Measurements from ENCODE around the gene DUSP9. TPM values are rescaled to one million over a fixed set of nuclear protein-coding genes. Genes with fewer than 3 reads are reported as not detected.

The DUSP9 gene
- total RNA-seq, 2 donors from 2014 or later: 3.5 TPM; not detected in 1

DNA sequence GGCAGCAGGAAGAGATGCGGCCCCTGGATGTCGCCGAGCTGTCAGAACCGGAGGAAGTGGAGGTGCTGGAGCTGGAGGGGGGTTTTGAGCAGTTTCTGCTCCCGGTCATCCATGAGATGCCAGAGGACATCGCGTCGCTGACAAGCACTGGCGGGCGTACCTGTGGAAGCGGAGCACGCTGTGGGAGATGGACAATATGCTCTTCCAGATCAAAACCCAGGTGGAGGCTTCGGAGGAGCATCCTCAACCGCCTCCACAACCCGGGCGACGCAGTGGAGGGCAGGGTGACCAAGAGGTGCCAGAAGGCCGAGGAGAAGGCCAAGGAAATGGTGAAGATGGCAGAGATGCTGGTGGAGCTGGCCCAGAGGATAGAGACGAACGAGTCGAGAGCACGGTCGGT is 40.5 kb upstream of the DUSP9 start:
- intact Hi-C loops (cut with DNase I): no loop called here
- WGBS: 93% methylated on average over 23 of the region's 23 CpGs
- no peak for DNase-seq (ENCODE audit: low spot score)
- Histone ChIP-seq H3K4me3 (no peak overlapping the region), H3K9me3 (no peaks in the 10 kb centered on the region), H3K27ac (no peak overlapping the region), H3K4me1 (replicated peaks) (no peaks in the 10 kb centered on the region), H3K27me3 (replicated peaks; ENCODE audit: insufficient read depth) (no peaks in the 10 kb centered on the region), H3K36me3 (no peaks in the 10 kb centered on the region)
- TF ChIP-seq POLR2AphosphoS5 (IDR thresholded peaks at IDR 0.05): no peak
- TF ChIP-seq, protein P1, sequence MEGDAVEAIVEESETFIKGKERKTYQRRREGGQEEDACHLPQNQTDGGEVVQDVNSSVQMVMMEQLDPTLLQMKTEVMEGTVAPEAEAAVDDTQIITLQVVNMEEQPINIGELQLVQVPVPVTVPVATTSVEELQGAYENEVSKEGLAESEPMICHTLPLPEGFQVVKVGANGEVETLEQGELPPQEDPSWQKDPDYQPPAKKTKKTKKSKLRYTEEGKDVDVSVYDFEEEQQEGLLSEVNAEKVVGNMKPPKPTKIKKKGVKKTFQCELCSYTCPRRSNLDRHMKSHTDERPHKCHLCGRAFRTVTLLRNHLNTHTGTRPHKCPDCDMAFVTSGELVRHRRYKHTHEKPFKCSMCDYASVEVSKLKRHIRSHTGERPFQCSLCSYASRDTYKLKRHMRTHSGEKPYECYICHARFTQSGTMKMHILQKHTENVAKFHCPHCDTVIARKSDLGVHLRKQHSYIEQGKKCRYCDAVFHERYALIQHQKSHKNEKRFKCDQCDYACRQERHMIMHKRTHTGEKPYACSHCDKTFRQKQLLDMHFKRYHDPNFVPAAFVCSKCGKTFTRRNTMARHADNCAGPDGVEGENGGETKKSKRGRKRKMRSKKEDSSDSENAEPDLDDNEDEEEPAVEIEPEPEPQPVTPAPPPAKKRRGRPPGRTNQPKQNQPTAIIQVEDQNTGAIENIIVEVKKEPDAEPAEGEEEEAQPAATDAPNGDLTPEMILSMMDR (IDR thresholded peaks at IDR 0.05): no peak
- no peak for TF ChIP-seq POLR2A (IDR thresholded peaks at IDR 0.05)

DNA sequence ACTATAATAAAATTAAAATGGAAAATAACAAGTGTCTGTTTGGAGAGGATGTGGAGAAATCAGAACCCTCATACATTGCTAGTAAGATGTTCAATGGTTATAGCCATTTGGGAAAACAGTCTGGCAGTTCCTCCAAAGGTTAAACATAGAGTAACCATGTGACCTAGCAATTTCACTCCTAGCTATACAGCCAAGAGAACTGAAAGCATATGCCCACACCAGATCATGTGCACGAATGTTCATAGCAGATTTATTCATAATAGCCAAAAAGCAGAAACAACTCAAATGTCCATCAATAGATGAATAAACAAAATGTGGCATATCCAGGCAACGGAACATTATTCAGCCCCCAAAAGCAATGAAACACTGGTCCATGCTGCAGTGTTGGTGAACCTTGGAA is 38.6 kb upstream of the DUSP9 start:
- WGBS: 86% methylated on average over 2 of the region's 2 CpGs
- intact Hi-C loops (cut with DNase I): no loop called here
- no peak overlapping the region for H3K4me3 ChIP-seq
- no peaks in the 10 kb centered on the region for H3K9me3 ChIP-seq
- DNase-seq (ENCODE audit: low spot score): no peak
- no peaks in the 10 kb centered on the region for H3K4me1 ChIP-seq (replicated peaks)
- no peak overlapping the region for H3K27ac ChIP-seq
- TF ChIP-seq, protein P1 (IDR thresholded peaks at IDR 0.05): no peak
- TF ChIP-seq POLR2AphosphoS5 (IDR thresholded peaks at IDR 0.05): no peak
- no peaks in the 10 kb centered on the region for H3K36me3 ChIP-seq
- H3K27me3 ChIP-seq (replicated peaks; ENCODE audit: insufficient read depth): no peaks in the 10 kb centered on the region

DNA sequence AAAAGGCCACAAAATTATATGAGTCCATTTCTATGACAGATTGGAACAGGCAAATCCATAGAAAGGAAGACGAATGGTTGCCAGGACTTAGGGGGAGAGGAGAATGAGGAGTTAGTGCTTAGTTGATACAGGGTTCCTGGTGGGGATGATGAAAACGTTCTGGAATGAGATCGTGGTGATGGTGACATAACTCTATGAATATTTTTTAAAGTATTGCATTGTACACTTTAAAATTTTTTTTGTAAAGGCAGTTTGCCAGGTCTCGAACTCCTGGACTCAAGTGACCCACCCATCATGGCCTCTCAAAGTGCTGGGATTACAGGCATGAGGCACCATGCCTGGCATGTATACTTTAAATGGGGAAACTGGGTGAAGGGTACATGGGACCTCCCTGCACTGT is 38.2 kb upstream of the DUSP9 start:
- H3K27me3 ChIP-seq (replicated peaks; ENCODE audit: insufficient read depth): no peaks in the 10 kb centered on the region
- no peaks in the 10 kb centered on the region for H3K4me1 ChIP-seq (replicated peaks)
- 85% methylated on average over 4 of the region's 4 CpGs for WGBS
- H3K9me3 ChIP-seq: no peaks in the 10 kb centered on the region
- no peak overlapping the region for H3K27ac ChIP-seq
- intact Hi-C loops (cut with DNase I): no loop called here
- H3K36me3 ChIP-seq: no peaks in the 10 kb centered on the region
- H3K4me3 ChIP-seq: no peak overlapping the region
- TF ChIP-seq POLR2AphosphoS5 (IDR thresholded peaks at IDR 0.05): no peak
- TF ChIP-seq, protein P1 (IDR thresholded peaks at IDR 0.05): no peak
- no peak for TF ChIP-seq POLR2A (IDR thresholded peaks at IDR 0.05)
- no peak for DNase-seq (ENCODE audit: low spot score)

DNA sequence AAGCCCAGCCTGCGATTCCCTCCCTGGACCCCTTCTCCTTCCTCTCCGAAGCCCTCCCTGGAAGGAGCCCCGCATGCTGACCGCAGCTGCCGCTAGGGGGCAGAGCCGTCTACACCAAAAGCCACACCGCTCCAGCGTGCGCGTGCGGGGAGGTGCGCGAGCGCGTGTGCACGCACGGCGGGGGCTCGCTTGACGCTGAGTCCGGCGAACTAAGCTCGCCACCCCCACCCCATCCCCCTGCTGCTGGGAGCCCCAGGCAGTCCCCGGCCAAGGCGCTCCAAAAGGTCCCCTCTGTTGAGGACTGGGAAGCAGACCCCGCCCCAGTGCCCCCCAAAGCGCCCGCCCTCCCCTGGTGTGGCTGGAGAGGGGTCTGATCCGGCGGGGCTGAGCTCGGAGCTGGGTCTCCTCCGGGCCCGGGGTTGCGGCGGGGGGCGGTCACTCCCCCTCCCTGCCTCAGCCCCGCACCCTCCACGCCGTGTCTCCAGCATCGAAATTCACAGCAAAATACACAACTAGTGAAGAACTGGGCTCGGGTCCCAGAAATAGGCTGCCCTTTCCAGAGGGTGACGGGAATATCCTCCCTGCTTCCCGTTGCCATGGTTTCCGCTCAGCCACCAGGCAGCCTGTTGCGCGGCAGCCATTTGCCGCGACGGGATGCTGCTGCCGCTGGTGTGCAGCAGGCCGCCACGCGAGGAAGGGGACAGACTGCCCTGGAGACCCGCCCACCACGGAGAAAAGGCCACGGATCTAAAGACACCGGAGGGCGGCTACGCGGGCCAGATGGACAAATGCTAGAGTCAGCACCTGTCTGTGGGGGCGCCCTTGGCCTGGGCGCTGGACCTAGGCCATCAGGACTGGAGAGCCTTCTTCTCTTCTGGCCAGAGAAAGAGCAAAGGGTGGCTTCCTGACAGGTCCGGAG is 36.8 kb upstream of the DUSP9 start:
- Histone ChIP-seq H3K4me1 (replicated peaks) (no peaks in the 10 kb centered on the region), H3K4me3 (peak overlapping the region; percentile 17 to 27), H3K27me3 (replicated peaks; ENCODE audit: insufficient read depth) (no peaks in the 10 kb centered on the region), H3K27ac (no peak overlapping the region), H3K36me3 (no peaks in the 10 kb centered on the region), H3K9me3 (no peaks in the 10 kb centered on the region)
- intact Hi-C loops (cut with DNase I): loop anchor here (10.0 kb wide), 1 partner anchor 55 kb away; no protein-coding TSS in a partner anchor
- TF ChIP-seq POLR2A (IDR thresholded peaks at IDR 0.05): no peak
- TF ChIP-seq, protein P1 (IDR thresholded peaks at IDR 0.05): peak; percentile 45 to 70 (median 60)
- DNase-seq (ENCODE audit: low spot score): peak; percentile 27
- 11% methylated on average over 20 of the region's 63 CpGs for WGBS

DNA sequence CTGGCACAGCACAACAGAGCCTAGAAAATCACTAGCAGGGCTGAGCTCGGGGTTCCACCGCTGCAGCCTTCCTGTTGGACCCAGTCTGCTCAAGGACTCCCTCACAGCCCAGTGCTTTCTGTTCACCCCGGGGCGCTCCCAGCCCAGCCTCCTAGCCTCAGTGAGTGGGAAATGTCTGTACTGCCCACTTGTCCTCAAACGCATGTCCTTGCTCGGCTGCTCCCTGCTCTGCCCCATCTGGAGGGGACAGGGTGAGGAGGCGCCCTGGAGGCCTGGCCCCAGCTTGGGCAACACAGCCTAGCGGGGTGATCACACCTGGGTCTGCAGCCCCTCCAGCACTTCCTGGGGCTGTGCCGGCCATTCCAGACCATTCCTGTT is 36.2 kb upstream of the DUSP9 start:
- 58% methylated on average over 4 of the region's 9 CpGs for WGBS
- H3K27me3 ChIP-seq (replicated peaks; ENCODE audit: insufficient read depth): no peaks in the 10 kb centered on the region
- intact Hi-C loops (cut with DNase I): loop anchor here (10.0 kb wide), 1 partner anchor 54 kb away; no protein-coding TSS in a partner anchor
- no peaks in the 10 kb centered on the region for H3K36me3 ChIP-seq
- H3K4me1 ChIP-seq (replicated peaks): no peaks in the 10 kb centered on the region
- H3K9me3 ChIP-seq: no peaks in the 10 kb centered on the region
- DNase-seq (ENCODE audit: low spot score): no peak
- no peak overlapping the region for H3K4me3 ChIP-seq
- H3K27ac ChIP-seq: no peak overlapping the region
- TF ChIP-seq POLR2AphosphoS5 (IDR thresholded peaks at IDR 0.05): no peak
- TF ChIP-seq, protein P1 (IDR thresholded peaks at IDR 0.05): no peak
- no peak for TF ChIP-seq POLR2A (IDR thresholded peaks at IDR 0.05)

Data from prostate gland (tissue), 2 donors.